Suprapubic skin (tissue), 4 donors: ENCODE measurements around the gene SAMD8. TPM values are rescaled to one million over a fixed set of nuclear protein-coding genes. Genes with fewer than 3 reads are reported as not detected.

Source experiments
- DNase-seq, 2 donors: peaks; one replicate each; pipeline ENCODE4 v3.0.0-alpha.2; 2019; ENCODE audit warnings: low spot score in 2 of 2
- H3K27ac ChIP-seq: fragments of 200-600 bp; sonication (generic); one replicate; pipeline ENCODE4 v1.5.1; 2019
- H3K27me3 ChIP-seq: fragments of 200-600 bp; sonication (generic); one replicate; pipeline ENCODE4 v1.5.1; 2019
- H3K36me3 ChIP-seq: fragments of 200-600 bp; sonication (generic); one replicate; pipeline ENCODE4 v1.5.1; 2019
- H3K4me1 ChIP-seq: fragments of 200-600 bp; sonication (generic); one replicate; pipeline ENCODE4 v1.5.1; 2019
- H3K4me3 ChIP-seq: fragments of 200-600 bp; sonication (generic); one replicate; pipeline ENCODE4 v1.5.1; 2019; ENCODE audit warnings: mild to moderate bottlenecking
- H3K9me3 ChIP-seq: fragments of 200-600 bp; sonication (generic); one replicate; pipeline ENCODE4 v1.5.1; 2019
- POLR2AphosphoS5 ChIP-seq, 3 donors: sonication (generic); formaldehyde crosslinking; IDR thresholded peaks; one replicate each; pipeline ENCODE4 v1.6.1; 2017; ENCODE audit warnings: antibody characterized with exemption in 3 of 3
- WGBS: methylation state at CpG from one replicate; pipeline ENCODE4 v1.1.5; 2018; 5-methylcytosine and 5-hydroxymethylcytosine counted together
- total RNA-seq, 4 donors: library from RNA; depleted of rRNA; stranded (reverse); fragments of >200 nt; gene quantifications; one replicate each; pipeline ENCODE4 v1.1.0, GENCODE V29; 2016
- TF ChIP-seq, protein P1 (sequence below), 2 donors: fragments of 200-600 bp in 1 of 2; fragments of 450-650 bp in 1 of 2; sonication (generic) in 1 of 2; IDR thresholded peaks; one replicate each; pipeline ENCODE4 v1.5.1; 2016 to 2019; ENCODE audit warnings: antibody characterized with exemption in 2 of 2, mild to moderate bottlenecking in 1 of 2, moderate library complexity in 1 of 2

The SAMD8 gene
- total RNA-seq, 4 donors from 2014 or later: 20.3 to 29.1 (median 22.8) TPM

DNA sequence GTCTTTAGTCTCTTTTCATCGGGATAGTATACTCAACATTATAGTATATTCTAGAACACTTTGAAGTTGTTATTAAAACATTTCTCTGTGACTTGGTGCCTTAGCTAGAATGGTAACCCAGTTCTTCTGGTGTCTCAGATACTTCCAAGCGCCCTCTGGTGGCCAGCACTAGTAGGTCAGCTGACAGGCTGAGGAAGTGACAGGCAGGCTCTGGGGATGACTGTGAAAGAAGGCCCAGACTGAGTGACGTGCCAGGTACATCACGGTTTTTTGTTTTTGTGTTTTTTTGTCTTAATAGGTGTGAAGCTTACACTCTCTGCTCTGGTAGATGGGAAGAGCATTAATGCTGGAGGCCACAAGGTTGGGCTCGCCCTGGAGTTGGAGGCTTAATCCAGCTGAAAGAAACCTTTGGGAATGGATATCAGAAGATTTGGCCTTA, 119.2 kb downstream of the SAMD8 start:
- Histone ChIP-seq H3K4me1 (peaks cover 53% of the 10 kb centered on the region), H3K9me3 (no peaks in the 10 kb centered on the region), H3K36me3 (peaks cover 28% of the 10 kb centered on the region), H3K27me3 (no peaks in the 10 kb centered on the region), H3K4me3 (no peak overlapping the region), H3K27ac (no peak overlapping the region)
- DNase-seq: peak; percentile 94 to 96
- WGBS: 29% methylated on average over 5 of the region's 5 CpGs
- TF ChIP-seq, protein P1, sequence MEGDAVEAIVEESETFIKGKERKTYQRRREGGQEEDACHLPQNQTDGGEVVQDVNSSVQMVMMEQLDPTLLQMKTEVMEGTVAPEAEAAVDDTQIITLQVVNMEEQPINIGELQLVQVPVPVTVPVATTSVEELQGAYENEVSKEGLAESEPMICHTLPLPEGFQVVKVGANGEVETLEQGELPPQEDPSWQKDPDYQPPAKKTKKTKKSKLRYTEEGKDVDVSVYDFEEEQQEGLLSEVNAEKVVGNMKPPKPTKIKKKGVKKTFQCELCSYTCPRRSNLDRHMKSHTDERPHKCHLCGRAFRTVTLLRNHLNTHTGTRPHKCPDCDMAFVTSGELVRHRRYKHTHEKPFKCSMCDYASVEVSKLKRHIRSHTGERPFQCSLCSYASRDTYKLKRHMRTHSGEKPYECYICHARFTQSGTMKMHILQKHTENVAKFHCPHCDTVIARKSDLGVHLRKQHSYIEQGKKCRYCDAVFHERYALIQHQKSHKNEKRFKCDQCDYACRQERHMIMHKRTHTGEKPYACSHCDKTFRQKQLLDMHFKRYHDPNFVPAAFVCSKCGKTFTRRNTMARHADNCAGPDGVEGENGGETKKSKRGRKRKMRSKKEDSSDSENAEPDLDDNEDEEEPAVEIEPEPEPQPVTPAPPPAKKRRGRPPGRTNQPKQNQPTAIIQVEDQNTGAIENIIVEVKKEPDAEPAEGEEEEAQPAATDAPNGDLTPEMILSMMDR (IDR thresholded peaks at IDR 0.05): peak; percentile 83 to 94
- TF ChIP-seq POLR2AphosphoS5 (IDR thresholded peaks at IDR 0.05): no peak

Other genes starting within 250 kb of the SAMD8 start
- 100 to 1,000 TPM; 111 to 196 (median 146) TPM for gene VDAC2, start 99.1 kb downstream of the SAMD8 start, total RNA-seq
- 10 to 100 TPM; 32.4 to 69.8 (median 46.7) TPM for gene COMTD1, start 124.3 kb downstream of the SAMD8 start, total RNA-seq